ENCODE results near the gene PITPNM1.
A peak's percentile ranks its signal among the peaks of the same experiment; 100 is the strongest.

DNA sequence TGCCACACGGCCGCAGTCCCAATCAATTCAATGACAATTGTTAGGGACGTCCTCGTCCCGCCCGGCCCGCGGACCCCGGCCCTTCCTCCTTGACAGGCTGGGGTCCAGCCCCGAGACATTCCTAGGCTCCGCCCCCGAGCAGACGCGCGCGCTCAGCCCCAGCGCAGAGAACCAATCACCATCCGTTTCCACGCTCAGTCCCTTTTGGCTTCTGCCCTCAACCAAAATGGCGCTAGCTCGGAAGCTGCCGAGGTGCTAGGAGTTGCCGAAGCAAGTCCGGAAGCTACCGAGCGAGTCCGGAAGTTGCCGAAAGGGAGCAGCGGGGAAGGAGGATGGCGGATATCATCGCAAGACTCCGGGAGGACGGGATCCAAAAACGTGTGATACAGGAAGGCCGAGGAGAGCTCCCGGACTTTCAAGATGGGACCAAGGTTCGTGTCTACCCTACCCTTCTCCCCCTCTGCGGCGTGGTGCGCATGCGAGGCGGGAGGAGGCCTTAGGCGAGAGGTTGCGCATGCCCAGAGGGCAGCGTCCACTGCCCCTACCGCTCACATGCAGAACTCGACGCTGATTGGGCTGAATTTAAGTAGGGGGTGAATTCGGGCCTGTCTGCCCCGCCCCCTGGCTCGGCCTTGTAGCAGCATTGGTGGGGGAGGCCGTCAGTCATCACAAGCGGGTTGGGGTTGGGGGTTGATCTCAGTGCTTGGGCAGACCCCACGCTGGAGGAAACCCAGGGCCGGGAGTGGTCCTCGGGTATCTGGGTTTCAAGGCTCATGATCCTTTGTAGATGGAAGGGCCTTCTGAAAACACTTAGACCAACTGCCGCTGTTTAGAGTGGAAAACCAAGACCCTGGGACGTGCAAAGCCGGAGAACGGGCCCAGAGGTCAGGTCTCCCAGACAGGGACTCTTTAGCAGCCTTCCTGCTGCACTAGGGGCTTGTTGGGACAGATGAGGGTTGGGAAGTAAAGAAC lies 22.1 kb downstream of the PITPNM1 start, which contains the start of gene AIP:
- TF ChIP-seq SIN3A (IDR thresholded peaks at IDR 0.05; ENCODE audit: borderline replicate concordance, insufficient read depth, low read depth, low read length) (no peak), POLR2AphosphoS5 (IDR thresholded peaks at IDR 0.05; ENCODE audit: low read depth, low read length) (peak; percentile 71), TCF7L2 (IDR thresholded peaks at IDR 0.05; ENCODE audit: low read depth, low read length) (no peak)
- TF ChIP-seq, protein P1, sequence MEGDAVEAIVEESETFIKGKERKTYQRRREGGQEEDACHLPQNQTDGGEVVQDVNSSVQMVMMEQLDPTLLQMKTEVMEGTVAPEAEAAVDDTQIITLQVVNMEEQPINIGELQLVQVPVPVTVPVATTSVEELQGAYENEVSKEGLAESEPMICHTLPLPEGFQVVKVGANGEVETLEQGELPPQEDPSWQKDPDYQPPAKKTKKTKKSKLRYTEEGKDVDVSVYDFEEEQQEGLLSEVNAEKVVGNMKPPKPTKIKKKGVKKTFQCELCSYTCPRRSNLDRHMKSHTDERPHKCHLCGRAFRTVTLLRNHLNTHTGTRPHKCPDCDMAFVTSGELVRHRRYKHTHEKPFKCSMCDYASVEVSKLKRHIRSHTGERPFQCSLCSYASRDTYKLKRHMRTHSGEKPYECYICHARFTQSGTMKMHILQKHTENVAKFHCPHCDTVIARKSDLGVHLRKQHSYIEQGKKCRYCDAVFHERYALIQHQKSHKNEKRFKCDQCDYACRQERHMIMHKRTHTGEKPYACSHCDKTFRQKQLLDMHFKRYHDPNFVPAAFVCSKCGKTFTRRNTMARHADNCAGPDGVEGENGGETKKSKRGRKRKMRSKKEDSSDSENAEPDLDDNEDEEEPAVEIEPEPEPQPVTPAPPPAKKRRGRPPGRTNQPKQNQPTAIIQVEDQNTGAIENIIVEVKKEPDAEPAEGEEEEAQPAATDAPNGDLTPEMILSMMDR (IDR thresholded peaks at IDR 0.05): no peak
- TF ChIP-seq, protein P2, sequence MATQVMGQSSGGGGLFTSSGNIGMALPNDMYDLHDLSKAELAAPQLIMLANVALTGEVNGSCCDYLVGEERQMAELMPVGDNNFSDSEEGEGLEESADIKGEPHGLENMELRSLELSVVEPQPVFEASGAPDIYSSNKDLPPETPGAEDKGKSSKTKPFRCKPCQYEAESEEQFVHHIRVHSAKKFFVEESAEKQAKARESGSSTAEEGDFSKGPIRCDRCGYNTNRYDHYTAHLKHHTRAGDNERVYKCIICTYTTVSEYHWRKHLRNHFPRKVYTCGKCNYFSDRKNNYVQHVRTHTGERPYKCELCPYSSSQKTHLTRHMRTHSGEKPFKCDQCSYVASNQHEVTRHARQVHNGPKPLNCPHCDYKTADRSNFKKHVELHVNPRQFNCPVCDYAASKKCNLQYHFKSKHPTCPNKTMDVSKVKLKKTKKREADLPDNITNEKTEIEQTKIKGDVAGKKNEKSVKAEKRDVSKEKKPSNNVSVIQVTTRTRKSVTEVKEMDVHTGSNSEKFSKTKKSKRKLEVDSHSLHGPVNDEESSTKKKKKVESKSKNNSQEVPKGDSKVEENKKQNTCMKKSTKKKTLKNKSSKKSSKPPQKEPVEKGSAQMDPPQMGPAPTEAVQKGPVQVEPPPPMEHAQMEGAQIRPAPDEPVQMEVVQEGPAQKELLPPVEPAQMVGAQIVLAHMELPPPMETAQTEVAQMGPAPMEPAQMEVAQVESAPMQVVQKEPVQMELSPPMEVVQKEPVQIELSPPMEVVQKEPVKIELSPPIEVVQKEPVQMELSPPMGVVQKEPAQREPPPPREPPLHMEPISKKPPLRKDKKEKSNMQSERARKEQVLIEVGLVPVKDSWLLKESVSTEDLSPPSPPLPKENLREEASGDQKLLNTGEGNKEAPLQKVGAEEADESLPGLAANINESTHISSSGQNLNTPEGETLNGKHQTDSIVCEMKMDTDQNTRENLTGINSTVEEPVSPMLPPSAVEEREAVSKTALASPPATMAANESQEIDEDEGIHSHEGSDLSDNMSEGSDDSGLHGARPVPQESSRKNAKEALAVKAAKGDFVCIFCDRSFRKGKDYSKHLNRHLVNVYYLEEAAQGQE (IDR thresholded peaks at IDR 0.05; ENCODE audit: insufficient read depth in 1 of 2, low read depth in 2 of 2, low read length in 1 of 2): peak in 1 of 2 experiments; percentile 48; a peak in 1 of 4 replicates

All from Panc1 (cell line).